MCF 10A (cell line): ENCODE results near the gene TARDBP. TPM values are rescaled to one million over a fixed set of nuclear protein-coding genes. Genes with fewer than 3 reads are reported as not detected.

Experiments
- BruUV-seq: library from RNA; stranded (reverse); fragments of 400-500 nt; replicated peaks from 2 replicates; lab custom pipeline; 2021; lab: Mats Ljungman, UMichigan
- CTCF ChIA-PET: fragments of 300-600 bp; sonication (Branson Sonifier 250); formaldehyde crosslinking; extraction: SDS; loops from one replicate; lab custom pipeline; 2021; ENCODE audit warnings: antibody characterized with exemption, inconsistent platforms; lab: Yijun Ruan, JAX
- POLR2A ChIA-PET: fragments of 300-600, 350-650 bp; sonication (Branson Sonifier 250); formaldehyde crosslinking; extraction: SDS; loops from one replicate; lab custom pipeline; 2020; ENCODE audit warnings: antibody characterized with exemption, inconsistent platforms; lab: Yijun Ruan, JAX
- DNase-seq: peaks from one replicate; pipeline ENCODE4 v3.0.0-alpha.2; 2018; ENCODE audit not compliant: unreplicated experiment
- H3K27ac Mint-ChIP-seq: one replicate; pipeline ENCODE4 v1.8.0; 2022; ENCODE audit warnings: mild to moderate bottlenecking, low read depth, mixed read lengths; ENCODE audit not compliant: unreplicated experiment
- H3K27me3 Mint-ChIP-seq: one replicate; pipeline ENCODE4 v1.8.0; 2022; ENCODE audit warnings: mixed read lengths; ENCODE audit not compliant: insufficient read depth, unreplicated experiment
- H3K36me3 Mint-ChIP-seq: one replicate; pipeline ENCODE4 v1.8.0; 2022; ENCODE audit warnings: mild to moderate bottlenecking, moderate library complexity, mixed read lengths; ENCODE audit not compliant: insufficient read depth, unreplicated experiment
- H3K4me1 Mint-ChIP-seq: one replicate; pipeline ENCODE4 v1.8.0; 2022; ENCODE audit warnings: mixed read lengths; ENCODE audit not compliant: insufficient read depth, unreplicated experiment
- H3K4me3 Mint-ChIP-seq: one replicate; pipeline ENCODE4 v1.8.0; 2022; ENCODE audit warnings: mild to moderate bottlenecking, moderate library complexity, mixed read lengths; ENCODE audit not compliant: unreplicated experiment
- H3K9me3 Mint-ChIP-seq: one replicate; pipeline ENCODE4 v1.8.0; 2022; ENCODE audit warnings: mixed read lengths; ENCODE audit not compliant: unreplicated experiment
- CTCF ChIP-seq: fragments of 200-600 bp; IDR thresholded peaks from one replicate; pipeline ENCODE4 v1.8.0; 2022; ENCODE audit warnings: antibody characterized with exemption, mild to moderate bottlenecking; ENCODE audit not compliant: unreplicated experiment
- intact Hi-C: fragments of 100-400 bp; cut with micrococcal nuclease; formaldehyde crosslinking; loops from 2 replicates; pipeline ENCODE4 v1.14.1; 2022
- total RNA-seq: library from RNA; stranded (reverse); gene quantifications from 2 replicates; pipeline ENCODE4 v1.2.3, GENCODE V29; 2022

TARDBP gene
- total RNA-seq, 1 experiment from 2014 or later = 144 TPM

GRCh38 chr1:11019971-11020370 is 7.5 kb downstream of the TARDBP start:
- Mint-ChIP-seq H3K4me1 (peaks cover 18% of the 10 kb centered on the region), H3K27me3 (no peaks in the 10 kb centered on the region), H3K4me3 (no peak overlapping the region), H3K36me3 (peaks cover 98% of the 10 kb centered on the region), H3K27ac (no peak overlapping the region), H3K9me3 (no peaks in the 10 kb centered on the region)
- intact Hi-C loops = no loop called here
- ChIA-PET CTCF (interaction anchor here (1.5 kb wide), 2 partner anchors 18 to 29 kb away, joined by 5 to 7 read pairs; no protein-coding TSS in a partner anchor), POLR2A (interaction anchor here (0.6 to 0.7 kb wide), 3 partner anchors 8 to 482 kb away, joined by 3 read pairs; no protein-coding TSS in a partner anchor)
- no peak for DNase-seq
- no peak for TF ChIP-seq CTCF
- BruUV-seq = no TSS peak

- ChIA-PET CTCF (interaction anchor here (0.6 kb wide), 1 partner anchor 521 kb away, joined by 3 read pairs; no protein-coding TSS in a partner anchor), POLR2A (interaction anchor here (2.2 to 2.7 kb wide), 2 partner anchors 10 kb away, joined by 12 to 13 read pairs; partner anchors contain the start of gene TARDBP)
- no peaks in the 10 kb centered on the region for H3K27me3 Mint-ChIP-seq
- no peak for TF ChIP-seq CTCF
- no peaks in the 10 kb centered on the region for H3K9me3 Mint-ChIP-seq
- BruUV-seq = no TSS peak
- H3K27ac Mint-ChIP-seq = no peak overlapping the region
- H3K4me1 Mint-ChIP-seq = peaks cover 19% of the 10 kb centered on the region
- H3K4me3 Mint-ChIP-seq = no peak overlapping the region
- peaks cover 93% of the 10 kb centered on the region for H3K36me3 Mint-ChIP-seq
- no peak for DNase-seq
- intact Hi-C loops = no loop called here
These were observed 10.7 kb downstream of the TARDBP start for GRCh38 chr1:11023201-11023600.

GRCh38 chr1:11024154-11024873 is 11.9 kb downstream of the TARDBP start:
- intact Hi-C loops = no loop called here
- H3K9me3 Mint-ChIP-seq = no peaks in the 10 kb centered on the region
- DNase-seq = no peak
- ChIA-PET CTCF (interaction anchor here (0.8 to 1.0 kb wide), 2 partner anchors 13 to 618 kb away, joined by 3 to 7 read pairs; no protein-coding TSS in a partner anchor), POLR2A (interaction anchor here (0.8 to 2.7 kb wide), 2 partner anchors 12 to 180 kb away, joined by 3 to 13 read pairs; partner anchors contain the start of gene TARDBP)
- peaks cover 92% of the 10 kb centered on the region for H3K36me3 Mint-ChIP-seq
- BruUV-seq = no TSS peak
- H3K4me1 Mint-ChIP-seq = peaks cover 19% of the 10 kb centered on the region
- no peak overlapping the region for H3K4me3 Mint-ChIP-seq
- H3K27ac Mint-ChIP-seq = no peak overlapping the region
- H3K27me3 Mint-ChIP-seq = no peaks in the 10 kb centered on the region
- TF ChIP-seq CTCF = no peak

GRCh38 chr1:11024874-11025203 is 12.4 kb downstream of the TARDBP start:
- H3K9me3 Mint-ChIP-seq = no peaks in the 10 kb centered on the region
- no peak for DNase-seq
- POLR2A ChIA-PET = interaction anchor here (0.8 to 2.7 kb wide), 2 partner anchors 12 to 180 kb away, joined by 3 to 13 read pairs; partner anchors contain the start of gene TARDBP
- no TSS peak for BruUV-seq
- CTCF ChIA-PET = interaction anchor here (0.8 to 1.0 kb wide), 2 partner anchors 13 to 617 kb away, joined by 3 to 7 read pairs; no protein-coding TSS in a partner anchor
- H3K36me3 Mint-ChIP-seq = peaks cover 92% of the 10 kb centered on the region
- no peak overlapping the region for H3K4me3 Mint-ChIP-seq
- H3K4me1 Mint-ChIP-seq = peaks cover 19% of the 10 kb centered on the region
- no peak for TF ChIP-seq CTCF
- no peaks in the 10 kb centered on the region for H3K27me3 Mint-ChIP-seq
- intact Hi-C loops = no loop called here
- H3K27ac Mint-ChIP-seq = no peak overlapping the region
